ENCODE measurements around the gene TENM4. TPM values are rescaled to one million over a fixed set of nuclear protein-coding genes. Genes with fewer than 3 reads are reported as not detected.

TENM4 gene
- total and polyA plus RNA-seq, 2 of the 8 experiments (the other 6 are each of a cell fraction or from before 2014, with no cell fraction given) = 3.5 to 7.2 TPM

GRCh38 chr11:78883506-78883905 lies 557.3 kb downstream of the TENM4 start (continued):
- TF ChIP-seq TCF12 (IDR thresholded peaks at IDR 0.05; ENCODE audit: low read depth, low read length) = no peak
- TF ChIP-seq CBX8 (IDR thresholded peaks at IDR 0.05; ENCODE audit: borderline replicate concordance, low read depth, low read length) = no peak
